Common myeloid progenitor, CD34-positive (primary cell): Measurements from ENCODE around the gene ADGRV1.

Source experiments
- CTCF ChIA-PET: fragments of 350-600 bp; sonication (Branson Sonifier 250); formaldehyde crosslinking; loops from one replicate; lab custom pipeline; 2021; ENCODE audit warnings: antibody characterized with exemption; lab: Charles Lee
- POLR2A ChIA-PET: fragments of 350-600 bp; sonication (Branson Sonifier 250); formaldehyde crosslinking; loops from one replicate; lab custom pipeline; 2021; ENCODE audit warnings: antibody characterized with exemption; lab: Charles Lee
- DNase-seq, 3 donors: peaks; one replicate each; pipeline versions ENCODE4 v3.0.0 to v3.0.0-alpha.2; 2013
- H3K27ac ChIP-seq, 2 experiments: 1 replicate in 1 of 2; 2 replicates in 1 of 2; pipeline ENCODE4 v1.7.0; 2013; ENCODE audit warnings: inconsistent platforms in 2 of 2, low read length in 2 of 2, mild to moderate bottlenecking in 2 of 2, low read depth in 1 of 2, moderate library complexity in 1 of 2; ENCODE audit not compliant: severe bottlenecking in 2 of 2, insufficient read depth in 1 of 2, poor library complexity in 1 of 2
- H3K27me3 ChIP-seq, 5 experiments: replicated peaks in 2 of 5; 1 replicate in 3 of 5; 2 replicates in 2 of 5; pipeline versions ENCODE4 v1.6.1 to v1.7.0; 2013; ENCODE audit warnings: low read length in 4 of 5, mild to moderate bottlenecking in 2 of 5, moderate library complexity in 2 of 5, inconsistent platforms in 1 of 5; ENCODE audit not compliant: insufficient read depth in 5 of 5, control insufficient read depth in 4 of 5
- H3K36me3 ChIP-seq, 4 experiments: 1 replicate in 2 of 4; 2 replicates in 2 of 4; pipeline versions ENCODE4 v1.6.1 to v1.7.0; 2013; ENCODE audit warnings: low read length in 3 of 4, control low read depth in 1 of 4, mild to moderate bottlenecking in 1 of 4; ENCODE audit not compliant: control insufficient read depth in 4 of 4, insufficient read depth in 4 of 4
- H3K4me1 ChIP-seq, 4 experiments: 1 replicate in 3 of 4; 2 replicates in 1 of 4; pipeline versions ENCODE4 v1.6.1 to v1.7.1; 2013; ENCODE audit warnings: low read length in 3 of 4, mild to moderate bottlenecking in 3 of 4, control low read depth in 1 of 4, inconsistent platforms in 1 of 4, moderate library complexity in 1 of 4; ENCODE audit not compliant: control insufficient read depth in 4 of 4, insufficient read depth in 4 of 4; ENCODE audit errors: control extremely low read depth in 1 of 4
- H3K4me3 ChIP-seq, 7 experiments: 1 replicate in 4 of 7; 2 replicates in 3 of 7; pipeline versions ENCODE4 v1.5.1 to v1.7.0; 2013; ENCODE audit warnings: mild to moderate bottlenecking in 7 of 7, low read length in 6 of 7, moderate library complexity in 6 of 7, inconsistent platforms in 2 of 7, low read depth in 2 of 7, control low read depth in 1 of 7; ENCODE audit not compliant: insufficient read depth in 4 of 7, control insufficient read depth in 1 of 7; ENCODE audit errors: extremely low read depth in 1 of 7
- H3K9me3 ChIP-seq, 5 experiments: 1 replicate in 4 of 5; 2 replicates in 1 of 5; pipeline versions ENCODE4 v1.6.1 to v1.7.1; 2013; ENCODE audit warnings: low read length in 4 of 5, mild to moderate bottlenecking in 2 of 5, inconsistent platforms in 1 of 5, low read depth in 1 of 5, moderate library complexity in 1 of 5; ENCODE audit not compliant: control insufficient read depth in 4 of 5, insufficient read depth in 2 of 5; ENCODE audit errors: control extremely low read depth in 1 of 5
- WGBS: methylation state at CpG from one replicate; pipeline ENCODE4 v1.1.5; 2013; ENCODE audit not compliant: insufficient coverage; 5-methylcytosine and 5-hydroxymethylcytosine counted together

Gene ADGRV1

GRCh38 chr5:91166059-91166807 lies 607.6 kb downstream of the ADGRV1 start:
- no CpG with 5 or more reads among the region's 3 CpGs for WGBS
- Histone ChIP-seq H3K9me3 (no peaks in the 10 kb centered on the region), H3K27ac (no peak overlapping the region), H3K4me3 (no peak overlapping the region), H3K36me3 (no peaks in the 10 kb centered on the region), H3K27me3 (no peaks in the 10 kb centered on the region), H3K4me1 (peaks cover 0 to 27% (median 19%) of the 10 kb centered on the region in 4 experiments)
- POLR2A ChIA-PET, result no interaction called here
- no peak for DNase-seq
- CTCF ChIA-PET, result interaction anchor here (0.9 kb wide), 1 partner anchor 15 kb away, joined by 3 read pairs; no protein-coding TSS in a partner anchor

- Histone ChIP-seq H3K27me3 (no peaks in the 10 kb centered on the region), H3K4me3 (no peak overlapping the region), H3K9me3 (no peaks in the 10 kb centered on the region), H3K4me1 (peaks cover 0 to 5% (median under 1%) of the 10 kb centered on the region in 4 experiments), H3K36me3 (no peaks in the 10 kb centered on the region), H3K27ac (no peak overlapping the region)
- DNase-seq, result peak in 1 of 3 donors; percentile 10
- ChIA-PET POLR2A (no interaction called here), CTCF (no interaction called here)
- WGBS, result no CpG with 5 or more reads among the region's 1 CpG
Measured at GRCh38 chr5:91168859-91169258, 610.3 kb downstream of the ADGRV1 start.

GRCh38 chr5:91170266-91170665 lies 611.7 kb downstream of the ADGRV1 start:
- ChIA-PET POLR2A (no interaction called here), CTCF (no interaction called here)
- Histone ChIP-seq H3K9me3 (no peaks in the 10 kb centered on the region), H3K4me1 (peaks cover 0 to 5% (median 0%) of the 10 kb centered on the region in 4 experiments), H3K36me3 (no peaks in the 10 kb centered on the region), H3K27ac (peak overlapping the region; percentile 48 to 73), H3K27me3 (no peaks in the 10 kb centered on the region), H3K4me3 (no peak overlapping the region)
- no CpG with 5 or more reads among the region's 1 CpG for WGBS
- DNase-seq, result peak; percentile 63 to 94 (median 88)

- no peaks in the 10 kb centered on the region for H3K36me3 ChIP-seq
- no peak overlapping the region for H3K4me3 ChIP-seq
- no peaks in the 10 kb centered on the region for H3K27me3 ChIP-seq
- H3K27ac ChIP-seq, result no peak overlapping the region
- CTCF ChIA-PET, result no interaction called here
- H3K4me1 ChIP-seq, result peaks cover 0 to 5% (median under 1%) of the 10 kb centered on the region in 4 experiments
- POLR2A ChIA-PET, result no interaction called here
- peak in 1 of 3 donors; percentile 8 for DNase-seq
- WGBS, result 40% methylated on average over 1 of the region's 2 CpGs
- H3K9me3 ChIP-seq, result no peaks in the 10 kb centered on the region
Measured at GRCh38 chr5:91171322-91171721, 612.7 kb downstream of the ADGRV1 start.

- H3K4me3 ChIP-seq, result no peak overlapping the region
- H3K36me3 ChIP-seq, result no peaks in the 10 kb centered on the region
- POLR2A ChIA-PET, result no interaction called here
- no peak for DNase-seq
- CTCF ChIA-PET, result no interaction called here
- no peaks in the 10 kb centered on the region for H3K27me3 ChIP-seq
- no peak overlapping the region for H3K27ac ChIP-seq
- H3K4me1 ChIP-seq, result peaks cover 0 to 9% (median 2%) of the 10 kb centered on the region in 4 experiments
- no peaks in the 10 kb centered on the region for H3K9me3 ChIP-seq
Measured at GRCh38 chr5:91174396-91174795, 615.8 kb downstream of the ADGRV1 start.

- ChIA-PET POLR2A (no interaction called here), CTCF (no interaction called here)
- peaks cover 0 to 9% (median 0%) of the 10 kb centered on the region in 4 experiments for H3K4me1 ChIP-seq
- no peak overlapping the region for H3K4me3 ChIP-seq
- H3K27me3 ChIP-seq, result no peaks in the 10 kb centered on the region
- DNase-seq, result no peak
- H3K27ac ChIP-seq, result no peak overlapping the region
- H3K9me3 ChIP-seq, result no peaks in the 10 kb centered on the region
- 90% methylated on average over 2 of the region's 3 CpGs for WGBS
- H3K36me3 ChIP-seq, result no peaks in the 10 kb centered on the region
Measured at GRCh38 chr5:91175708-91176107, 617.1 kb downstream of the ADGRV1 start.

- Histone ChIP-seq H3K4me1 (peaks cover 0 to 9% (median 0%) of the 10 kb centered on the region in 4 experiments), H3K9me3 (no peaks in the 10 kb centered on the region), H3K27me3 (no peaks in the 10 kb centered on the region), H3K36me3 (no peaks in the 10 kb centered on the region), H3K4me3 (no peak overlapping the region), H3K27ac (no peak overlapping the region)
- ChIA-PET POLR2A (no interaction called here), CTCF (no interaction called here)
- 89% methylated on average over 3 of the region's 6 CpGs for WGBS
- no peak for DNase-seq
Measured at GRCh38 chr5:91176288-91177016, 617.9 kb downstream of the ADGRV1 start.
